HEK293T (cell line): ENCODE data around the gene LCP2.

ENCODE experiments used
- ARNT ChIP-seq: fragments of 450-650 bp; IDR thresholded peaks from 2 replicates; pipeline ENCODE4 v1.6.1; 2017; ENCODE audit warnings: mild to moderate bottlenecking
- BHLHE40 ChIP-seq: fragments of 450-650 bp; IDR thresholded peaks from 2 replicates; pipeline ENCODE4 v1.6.1; 2016; ENCODE audit warnings: mild to moderate bottlenecking, moderate library complexity, borderline replicate concordance
- FOXA1 ChIP-seq: fragments of 450-650 bp; IDR thresholded peaks from 2 replicates; pipeline ENCODE4 v1.6.1; 2016; ENCODE audit warnings: mild to moderate bottlenecking
- FOXK2 ChIP-seq: fragments of 450-650 bp; IDR thresholded peaks from 2 replicates; pipeline ENCODE4 v1.6.1; 2016; ENCODE audit warnings: mild to moderate bottlenecking
- FOXM1 ChIP-seq: fragments of 450-650 bp; IDR thresholded peaks from 2 replicates; pipeline ENCODE4 v1.6.1; 2017; ENCODE audit warnings: mild to moderate bottlenecking, borderline replicate concordance
- HDGF ChIP-seq: fragments of 450-650 bp; IDR thresholded peaks from 2 replicates; pipeline ENCODE4 v1.6.1; 2017; ENCODE audit warnings: antibody characterized with exemption, borderline replicate concordance
- L3MBTL2 ChIP-seq: fragments of 450-650 bp; conservative IDR thresholded peaks from 2 replicates; pipeline ENCODE4 v1.6.1; 2016; ENCODE audit warnings: mild to moderate bottlenecking
- LEF1 ChIP-seq: fragments of 450-650 bp; IDR thresholded peaks from 2 replicates; pipeline ENCODE4 v1.6.1; 2017; ENCODE audit warnings: mild to moderate bottlenecking, borderline replicate concordance
- NFRKB ChIP-seq: fragments of 450-650 bp; IDR thresholded peaks from 2 replicates; pipeline ENCODE4 v1.6.1; 2016; ENCODE audit warnings: mild to moderate bottlenecking, moderate library complexity
- SP1 ChIP-seq: fragments of 450-650 bp; IDR thresholded peaks from 2 replicates; pipeline ENCODE4 v1.6.1; 2017
- SUZ12 ChIP-seq: fragments of 450-650 bp; IDR thresholded peaks from 2 replicates; pipeline ENCODE4 v1.6.1; 2016; ENCODE audit warnings: mild to moderate bottlenecking
- TARDBP ChIP-seq: fragments of 450-650 bp; IDR thresholded peaks from 2 replicates; pipeline ENCODE4 v1.6.1; 2016
- ZNF384 ChIP-seq: fragments of 450-650 bp; IDR thresholded peaks from 2 replicates; pipeline ENCODE4 v1.6.1; 2016

GRCh38 chr5:170223360-170223759 lies 74.2 kb downstream of the LCP2 start:
- TF ChIP-seq FOXK2 (no peak), BHLHE40 (no peak), SUZ12 (no peak), HDGF (no peak), FOXM1 (no peak), NFRKB (no peak), FOXA1 (no peak), TARDBP (no peak), SP1 (no peak), ARNT (no peak), ZNF384 (no peak), LEF1 (no peak), L3MBTL2 (no peak)
